ENCODE results near the gene EFCAB12. TPM values are rescaled to one million over a fixed set of nuclear protein-coding genes. Genes with fewer than 3 reads are reported as not detected.

Gene EFCAB12
- 0.45 TPM for polyA plus RNA-seq (2013, experiment 1 of 2)
- 0.51 TPM for polyA plus RNA-seq (2013, experiment 2 of 2)

- Histone ChIP-seq H3K27me3 (ENCODE audit: insufficient read depth, low read length) (peaks cover 13% of the 10 kb centered on the region), H3K4me1 (ENCODE audit: insufficient read depth, low read length) (peaks cover 38% of the 10 kb centered on the region), H3K9me3 (ENCODE audit: insufficient read depth, low read depth, low read length) (no peaks in the 10 kb centered on the region), H3K9ac (ENCODE audit: low read depth, low read length) (peak within 1 kb of the TSS; percentile 66), H3K4me3 (ENCODE audit: low read length) (peak within 1 kb of the TSS; percentile 56), H3K36me3 (ENCODE audit: insufficient read depth, low read length) (peaks cover 43% of the 10 kb centered on the region), H3K27ac (ENCODE audit: low read depth, low read length) (peak within 1 kb of the TSS; percentile 63)
- WGBS, result 4% methylated on average over 42 of the region's 42 CpGs
These were observed at the start of gene EFCAB12 for GRCh38 chr3:129428376-129429079. TSS of gene EFCAB12 (minus strand) at chr3:129428636. CDS start at chr3:129428488, 148 bp downstream.

DNA sequence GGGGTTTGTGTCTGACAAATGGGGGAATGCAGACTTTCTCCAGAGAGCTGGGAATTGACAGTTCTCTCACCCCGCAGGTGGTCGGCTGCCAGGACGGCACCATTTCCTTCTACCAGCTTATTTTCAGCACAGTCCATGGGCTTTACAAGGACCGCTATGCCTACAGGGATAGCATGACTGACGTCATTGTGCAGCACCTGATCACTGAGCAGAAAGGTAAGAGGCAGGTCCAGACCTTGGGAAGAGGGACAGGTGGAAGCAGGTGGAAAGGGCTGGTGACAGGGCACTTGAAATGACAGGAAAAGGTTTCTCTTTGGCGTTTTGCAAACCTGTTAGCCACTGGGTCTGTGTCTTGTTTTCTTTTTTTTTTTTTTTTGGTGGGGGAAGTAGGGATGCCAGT is 48.1 kb upstream of the EFCAB12 start:
- Histone ChIP-seq H3K27ac (ENCODE audit: low read depth, low read length) (no peak overlapping the region), H3K4me1 (ENCODE audit: insufficient read depth, low read length) (0 out of 2 replicates have a peak, but pooled peaks cover under 1% of the 10 kb centered on the region), H3K27me3 (ENCODE audit: insufficient read depth, low read length) (no peaks in the 10 kb centered on the region), H3K9ac (ENCODE audit: low read depth, low read length) (no peak overlapping the region), H3K9me3 (ENCODE audit: insufficient read depth, low read depth, low read length) (no peaks in the 10 kb centered on the region), H3K4me3 (ENCODE audit: low read length) (no peak overlapping the region), H3K36me3 (ENCODE audit: insufficient read depth, low read length) (peaks cover 49% of the 10 kb centered on the region)
- WGBS, result 91% methylated on average over 6 of the region's 6 CpGs

DNA sequence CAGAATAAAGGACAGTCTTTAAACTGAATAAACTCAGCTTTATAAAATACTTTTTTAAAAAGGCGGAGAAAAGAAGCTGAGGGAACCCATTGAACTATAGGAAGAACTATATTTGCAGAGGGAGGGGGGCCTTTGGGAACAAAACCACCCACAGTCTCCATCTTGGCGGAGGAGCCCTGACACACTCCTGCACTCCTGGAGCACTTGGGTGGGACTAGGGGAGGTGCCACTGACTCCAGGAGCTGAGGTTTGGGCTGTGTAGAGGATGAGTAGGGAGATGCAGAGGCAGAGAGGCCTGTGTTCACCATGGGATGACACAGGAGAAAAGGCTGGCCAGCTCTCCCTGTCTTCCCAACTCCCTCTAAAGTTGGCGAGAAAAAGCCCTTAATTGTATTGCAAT is 47.4 kb upstream of the EFCAB12 start:
- WGBS, result 97% methylated on average over 3 of the region's 3 CpGs

DNA sequence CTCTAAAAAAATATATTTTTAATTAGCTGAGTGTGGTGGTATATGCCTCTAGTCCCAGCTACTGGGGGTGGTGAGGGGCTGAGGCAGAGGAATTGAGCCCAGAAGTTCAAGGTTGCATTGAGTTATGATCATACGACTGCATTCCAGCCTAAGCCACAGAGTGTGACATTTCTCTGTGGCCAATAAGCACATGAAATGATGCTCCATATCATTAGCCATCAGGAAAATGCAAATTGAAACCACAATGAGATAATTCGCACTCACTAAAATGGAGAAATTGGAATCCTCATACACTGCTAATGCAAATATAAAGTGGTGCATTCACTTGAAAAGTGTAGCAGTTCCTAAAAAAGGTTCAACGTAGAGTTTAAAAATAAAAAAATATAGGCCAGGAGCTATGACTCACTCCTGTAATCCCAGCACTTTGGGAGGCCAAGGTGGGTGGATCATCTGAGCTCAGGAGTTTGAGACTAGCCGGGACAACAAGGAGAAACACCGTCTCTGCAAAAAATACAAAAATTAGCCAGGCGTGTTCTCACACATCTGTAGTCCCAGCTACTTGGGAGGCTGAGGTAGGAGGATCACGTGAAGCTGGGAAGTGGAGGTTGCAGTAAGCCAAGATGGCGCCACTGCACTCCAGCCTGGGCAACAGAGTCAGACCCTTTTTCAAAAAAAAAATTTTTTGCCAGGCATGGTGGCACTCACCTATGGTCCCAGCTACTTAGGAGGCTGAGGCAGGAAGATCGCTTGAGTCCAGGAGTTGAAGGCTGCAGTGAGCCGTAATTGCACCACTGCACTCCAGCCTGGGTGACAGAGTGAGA is 46.8 kb upstream of the EFCAB12 start:
- Histone ChIP-seq H3K27me3 (ENCODE audit: insufficient read depth, low read length) (no peaks in the 10 kb centered on the region), H3K9ac (ENCODE audit: low read depth, low read length) (no peak overlapping the region), H3K4me3 (ENCODE audit: low read length) (no peak overlapping the region), H3K9me3 (ENCODE audit: insufficient read depth, low read depth, low read length) (no peaks in the 10 kb centered on the region), H3K4me1 (ENCODE audit: insufficient read depth, low read length) (no peaks in the 10 kb centered on the region), H3K36me3 (ENCODE audit: insufficient read depth, low read length) (peaks cover 50% of the 10 kb centered on the region), H3K27ac (ENCODE audit: low read depth, low read length) (no peak overlapping the region)
- WGBS, result 94% methylated on average over 10 of the region's 10 CpGs

More for the DNA sequence above, 47.4 kb upstream of the EFCAB12 start:
- no peak overlapping the region for H3K27ac ChIP-seq (ENCODE audit: low read depth, low read length)
- H3K9ac ChIP-seq (ENCODE audit: low read depth, low read length), result no peak overlapping the region
- no peaks in the 10 kb centered on the region for H3K4me1 ChIP-seq (ENCODE audit: insufficient read depth, low read length)
- peaks cover 56% of the 10 kb centered on the region for H3K36me3 ChIP-seq (ENCODE audit: insufficient read depth, low read length)
- H3K27me3 ChIP-seq (ENCODE audit: insufficient read depth, low read length), result no peaks in the 10 kb centered on the region
- H3K9me3 ChIP-seq (ENCODE audit: insufficient read depth, low read depth, low read length), result no peaks in the 10 kb centered on the region
- H3K4me3 ChIP-seq (ENCODE audit: low read length), result no peak overlapping the region

- no peak overlapping the region for H3K9ac ChIP-seq (ENCODE audit: low read depth, low read length)
- H3K27me3 ChIP-seq (ENCODE audit: insufficient read depth, low read length), result no peaks in the 10 kb centered on the region
- no peak overlapping the region for H3K27ac ChIP-seq (ENCODE audit: low read depth, low read length)
- H3K4me3 ChIP-seq (ENCODE audit: low read length), result no peak overlapping the region
- peaks cover 49% of the 10 kb centered on the region for H3K36me3 ChIP-seq (ENCODE audit: insufficient read depth, low read length)
- 94% methylated on average over 4 of the region's 4 CpGs for WGBS
- no peaks in the 10 kb centered on the region for H3K9me3 ChIP-seq (ENCODE audit: insufficient read depth, low read depth, low read length)
- no peaks in the 10 kb centered on the region for H3K4me1 ChIP-seq (ENCODE audit: insufficient read depth, low read length)
These were observed 45.3 kb upstream of the EFCAB12 start for GRCh38 chr3:129473769-129474152.

GRCh38 chr3:129473067-129473768 is 44.8 kb upstream of the EFCAB12 start:
- no peak overlapping the region for H3K4me3 ChIP-seq (ENCODE audit: low read length)
- peaks cover 46% of the 10 kb centered on the region for H3K36me3 ChIP-seq (ENCODE audit: insufficient read depth, low read length)
- no peaks in the 10 kb centered on the region for H3K27me3 ChIP-seq (ENCODE audit: insufficient read depth, low read length)
- H3K9ac ChIP-seq (ENCODE audit: low read depth, low read length), result no peak overlapping the region
- H3K9me3 ChIP-seq (ENCODE audit: insufficient read depth, low read depth, low read length), result no peaks in the 10 kb centered on the region
- 94% methylated on average over 4 of the region's 4 CpGs for WGBS
- no peaks in the 10 kb centered on the region for H3K4me1 ChIP-seq (ENCODE audit: insufficient read depth, low read length)
- H3K27ac ChIP-seq (ENCODE audit: low read depth, low read length), result no peak overlapping the region

- Histone ChIP-seq H3K9me3 (ENCODE audit: insufficient read depth, low read depth, low read length) (no peaks in the 10 kb centered on the region), H3K4me1 (ENCODE audit: insufficient read depth, low read length) (no peaks in the 10 kb centered on the region), H3K36me3 (ENCODE audit: insufficient read depth, low read length) (peaks cover 37% of the 10 kb centered on the region), H3K27me3 (ENCODE audit: insufficient read depth, low read length) (no peaks in the 10 kb centered on the region), H3K27ac (ENCODE audit: low read depth, low read length) (no peak overlapping the region), H3K4me3 (ENCODE audit: low read length) (no peak overlapping the region), H3K9ac (ENCODE audit: low read depth, low read length) (no peak overlapping the region)
- WGBS, result 97% methylated on average over 2 of the region's 2 CpGs
These were observed 42.4 kb upstream of the EFCAB12 start for GRCh38 chr3:129470861-129471260.

DNA sequence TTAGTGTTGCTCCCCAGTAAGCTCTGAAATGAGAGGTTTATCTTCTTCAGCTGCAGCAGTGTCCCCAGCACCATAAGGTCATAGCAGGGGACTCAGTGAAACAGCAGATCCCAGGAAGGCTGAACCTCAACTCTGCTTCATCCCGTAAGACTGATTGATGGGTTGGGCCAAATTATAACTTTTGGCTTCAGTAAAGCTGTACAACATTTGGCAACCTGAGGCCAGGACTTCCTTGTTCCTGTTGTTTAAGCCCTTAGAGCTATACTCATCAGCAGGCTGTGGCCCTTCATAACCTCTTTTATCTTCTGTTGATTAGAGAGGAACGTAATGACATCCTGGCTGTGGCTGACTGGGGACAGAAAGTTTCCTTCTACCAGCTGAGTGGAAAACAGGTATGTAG is 40.6 kb upstream of the EFCAB12 start:
- Histone ChIP-seq H3K9me3 (ENCODE audit: insufficient read depth, low read depth, low read length) (no peaks in the 10 kb centered on the region), H3K4me3 (ENCODE audit: low read length) (no peak overlapping the region), H3K27me3 (ENCODE audit: insufficient read depth, low read length) (no peaks in the 10 kb centered on the region), H3K4me1 (ENCODE audit: insufficient read depth, low read length) (no peaks in the 10 kb centered on the region), H3K9ac (ENCODE audit: low read depth, low read length) (no peak overlapping the region), H3K27ac (ENCODE audit: low read depth, low read length) (no peak overlapping the region), H3K36me3 (ENCODE audit: insufficient read depth, low read length) (peaks cover 44% of the 10 kb centered on the region)
- WGBS, result 94% methylated on average over 2 of the region's 2 CpGs

- no peak overlapping the region for H3K27ac ChIP-seq (ENCODE audit: low read depth, low read length)
- 92% methylated on average over 1 of the region's 1 CpG for WGBS
- H3K9me3 ChIP-seq (ENCODE audit: insufficient read depth, low read depth, low read length), result no peaks in the 10 kb centered on the region
- H3K9ac ChIP-seq (ENCODE audit: low read depth, low read length), result no peak overlapping the region
- no peak overlapping the region for H3K4me3 ChIP-seq (ENCODE audit: low read length)
- H3K4me1 ChIP-seq (ENCODE audit: insufficient read depth, low read length), result no peaks in the 10 kb centered on the region
- H3K36me3 ChIP-seq (ENCODE audit: insufficient read depth, low read length), result peaks cover 48% of the 10 kb centered on the region
- H3K27me3 ChIP-seq (ENCODE audit: insufficient read depth, low read length), result no peaks in the 10 kb centered on the region
These were observed 39.5 kb upstream of the EFCAB12 start for GRCh38 chr3:129467932-129468331.

DNA sequence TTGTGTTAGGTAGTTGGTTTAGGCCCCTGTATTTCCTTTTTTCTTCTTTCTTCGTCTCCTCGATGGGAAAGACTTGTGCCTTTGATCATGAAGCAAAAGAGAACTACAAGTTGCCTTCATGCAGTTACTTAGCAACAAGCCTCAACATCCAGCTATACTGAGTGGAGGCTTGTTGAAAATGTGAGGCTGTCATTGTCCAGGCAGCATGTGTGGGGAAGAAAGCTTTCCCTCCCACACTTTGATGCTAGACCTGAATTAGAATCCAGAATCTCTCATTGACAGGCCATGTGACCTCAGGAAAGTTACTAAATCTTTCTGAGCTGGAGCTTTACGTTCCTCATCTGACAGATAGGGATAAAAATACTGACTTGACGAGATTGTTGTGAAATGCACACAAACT is 35.3 kb upstream of the EFCAB12 start:
- Histone ChIP-seq H3K9ac (ENCODE audit: low read depth, low read length) (no peak overlapping the region), H3K27me3 (ENCODE audit: insufficient read depth, low read length) (no peaks in the 10 kb centered on the region), H3K9me3 (ENCODE audit: insufficient read depth, low read depth, low read length) (no peaks in the 10 kb centered on the region), H3K4me1 (ENCODE audit: insufficient read depth, low read length) (no peaks in the 10 kb centered on the region), H3K36me3 (ENCODE audit: insufficient read depth, low read length) (peaks cover 40% of the 10 kb centered on the region), H3K4me3 (ENCODE audit: low read length) (no peak overlapping the region), H3K27ac (ENCODE audit: low read depth, low read length) (no peak overlapping the region)
- WGBS, result 87% methylated on average over 4 of the region's 4 CpGs

DNA sequence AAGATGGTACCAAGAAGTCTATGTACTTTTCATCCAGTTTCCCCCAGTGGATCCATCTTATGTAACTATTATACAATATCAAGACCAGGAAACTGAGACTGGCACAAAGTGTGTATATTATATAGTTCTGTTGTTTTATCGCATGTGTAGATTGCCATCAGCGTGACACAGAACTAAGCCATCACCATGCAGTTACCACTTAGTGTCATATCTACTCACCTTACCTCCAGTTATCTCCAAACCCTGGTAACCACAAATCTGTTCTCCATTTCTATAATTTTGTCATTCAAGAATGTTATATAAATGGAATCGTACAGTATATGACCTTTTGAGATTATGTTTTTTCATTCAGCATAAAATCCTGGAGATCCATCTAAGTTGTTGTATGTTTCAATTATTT is 34.7 kb upstream of the EFCAB12 start:
- WGBS, result 92% methylated on average over 3 of the region's 3 CpGs
- Histone ChIP-seq H3K36me3 (ENCODE audit: insufficient read depth, low read length) (peaks cover 39% of the 10 kb centered on the region), H3K27ac (ENCODE audit: low read depth, low read length) (no peak overlapping the region), H3K27me3 (ENCODE audit: insufficient read depth, low read length) (no peaks in the 10 kb centered on the region), H3K9ac (ENCODE audit: low read depth, low read length) (no peak overlapping the region), H3K9me3 (ENCODE audit: insufficient read depth, low read depth, low read length) (no peaks in the 10 kb centered on the region), H3K4me3 (ENCODE audit: low read length) (no peak overlapping the region), H3K4me1 (ENCODE audit: insufficient read depth, low read length) (no peaks in the 10 kb centered on the region)
